Measurements from ENCODE around the gene PDE3B. TPM values are rescaled to one million over a fixed set of nuclear protein-coding genes. Genes with fewer than 3 reads are reported as not detected.

The PDE3B gene
- total and polyA plus RNA-seq, 2 of the 8 experiments (the other 6 are each of a cell fraction or from before 2014, with no cell fraction given): 2.7 to 10.9 TPM

DNA sequence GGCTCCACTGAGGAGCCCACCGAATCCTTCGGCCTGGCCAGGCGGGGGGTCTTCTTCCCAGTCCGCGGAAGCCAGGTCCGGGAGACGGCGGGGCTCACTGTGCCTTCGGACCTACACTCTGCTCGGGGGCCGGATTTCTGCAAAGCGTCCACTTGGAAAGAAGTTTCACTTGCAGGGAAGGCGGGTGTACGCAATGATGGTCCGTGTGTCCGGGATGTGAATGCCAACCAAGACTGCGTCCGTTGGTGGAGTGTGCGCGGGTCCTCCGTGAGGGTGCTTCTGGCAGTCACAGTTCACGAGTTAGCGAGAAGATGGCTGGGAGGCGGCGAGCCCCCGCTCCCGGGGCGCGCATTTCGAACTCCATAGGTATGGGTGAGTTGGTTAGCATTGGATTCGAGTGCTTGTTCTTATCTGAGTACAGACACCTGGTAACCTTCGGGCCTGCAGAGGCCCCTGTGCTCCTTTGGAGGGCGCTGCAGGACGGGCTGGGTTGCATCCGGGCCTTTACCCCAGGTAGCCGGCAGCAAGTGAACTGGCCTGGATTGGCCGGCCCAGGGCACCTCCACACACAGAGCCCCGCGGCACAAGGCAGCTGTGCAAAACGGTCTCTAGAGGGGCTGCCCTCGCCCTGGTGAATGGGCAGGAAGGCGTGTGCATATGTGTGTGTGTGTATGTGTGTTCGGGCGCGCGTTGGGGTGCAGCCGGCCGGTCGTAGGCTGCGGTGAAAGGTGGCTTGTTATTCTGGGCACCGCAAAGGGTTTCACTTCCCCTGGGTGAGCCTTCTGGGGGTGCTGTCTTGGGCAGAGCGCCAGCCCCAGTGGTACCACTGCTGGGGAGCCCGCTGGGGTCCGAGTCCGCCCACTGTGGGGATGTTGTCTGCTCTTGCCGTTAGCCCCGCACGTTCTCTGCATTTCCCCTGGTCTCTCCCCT is 261.8 kb downstream of the PDE3B start (continued):
- TF ChIP-seq SIN3A (conservative IDR thresholded peaks at IDR 0.05 in 1 of 2, IDR thresholded peaks at IDR 0.05 in 1 of 2; ENCODE audit: low read depth in 1 of 2, low read length in 2 of 2) (peak; percentile 48 to 75; a peak in 1 of 4 replicates), EP300 (IDR thresholded peaks at IDR 0.05; ENCODE audit: borderline replicate concordance in 1 of 2, low read depth in 2 of 2, low read length in 2 of 2) (0 out of 3 replicates have a peak, but pooled peaks of 1 of the 2 experiments have one; percentile 15), POLR2A (IDR thresholded peaks at IDR 0.05; ENCODE audit: control extremely low read depth in 1 of 2, low read depth in 2 of 2, low read length in 2 of 2) (peak in 1 of 2 experiments; percentile 44; a peak in 1 of 3 replicates), BRCA1 (IDR thresholded peaks at IDR 0.05; ENCODE audit: low read depth, low read length) (no peak), KDM4A (IDR thresholded peaks at IDR 0.05; ENCODE audit: low read depth, low read length, severe bottlenecking) (peak; percentile 76), SP4 (IDR thresholded peaks at IDR 0.05; ENCODE audit: low read length) (peak; percentile 18; the same call in 1 of the 2 replicates), YY1 (IDR thresholded peaks at IDR 0.05; ENCODE audit: low read depth, low read length) (peak; percentile 66; the same call in 1 of the 2 replicates), PHF8 (conservative IDR thresholded peaks at IDR 0.05; ENCODE audit: low read depth, low read length) (peak; percentile 30), KDM5A (IDR thresholded peaks at IDR 0.05; ENCODE audit: low read length) (no peak), CREB1 (IDR thresholded peaks at IDR 0.05) (peak; percentile 35; the same call in 1 of the 2 replicates), JUND (IDR thresholded peaks at IDR 0.05; ENCODE audit: low read length) (peak; percentile 19; the same call in 1 of the 2 replicates), CEBPB (IDR thresholded peaks at IDR 0.05; ENCODE audit: low read depth, low read length) (no peak), HDAC2 (IDR thresholded peaks at IDR 0.05; ENCODE audit: borderline replicate concordance in 1 of 2, low read depth in 2 of 2, low read length in 2 of 2) (peak in 1 of 2 experiments; percentile 81; a peak in 2 of 4 replicates)
- TF ChIP-seq, protein P1, sequence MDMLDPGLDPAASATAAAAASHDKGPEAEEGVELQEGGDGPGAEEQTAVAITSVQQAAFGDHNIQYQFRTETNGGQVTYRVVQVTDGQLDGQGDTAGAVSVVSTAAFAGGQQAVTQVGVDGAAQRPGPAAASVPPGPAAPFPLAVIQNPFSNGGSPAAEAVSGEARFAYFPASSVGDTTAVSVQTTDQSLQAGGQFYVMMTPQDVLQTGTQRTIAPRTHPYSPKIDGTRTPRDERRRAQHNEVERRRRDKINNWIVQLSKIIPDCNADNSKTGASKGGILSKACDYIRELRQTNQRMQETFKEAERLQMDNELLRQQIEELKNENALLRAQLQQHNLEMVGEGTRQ (IDR thresholded peaks at IDR 0.05; ENCODE audit: low read length): no peak
- TF ChIP-seq, protein P2, sequence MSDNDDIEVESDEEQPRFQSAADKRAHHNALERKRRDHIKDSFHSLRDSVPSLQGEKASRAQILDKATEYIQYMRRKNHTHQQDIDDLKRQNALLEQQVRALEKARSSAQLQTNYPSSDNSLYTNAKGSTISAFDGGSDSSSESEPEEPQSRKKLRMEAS (IDR thresholded peaks at IDR 0.05): 0 out of 2 replicates have a peak, but pooled peaks have one; percentile 65
- TF ChIP-seq, protein P3, sequence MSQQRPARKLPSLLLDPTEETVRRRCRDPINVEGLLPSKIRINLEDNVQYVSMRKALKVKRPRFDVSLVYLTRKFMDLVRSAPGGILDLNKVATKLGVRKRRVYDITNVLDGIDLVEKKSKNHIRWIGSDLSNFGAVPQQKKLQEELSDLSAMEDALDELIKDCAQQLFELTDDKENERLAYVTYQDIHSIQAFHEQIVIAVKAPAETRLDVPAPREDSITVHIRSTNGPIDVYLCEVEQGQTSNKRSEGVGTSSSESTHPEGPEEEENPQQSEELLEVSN (IDR thresholded peaks at IDR 0.05): peak; percentile 6; the same call in 1 of the 2 replicates
- TF ChIP-seq, protein P4, sequence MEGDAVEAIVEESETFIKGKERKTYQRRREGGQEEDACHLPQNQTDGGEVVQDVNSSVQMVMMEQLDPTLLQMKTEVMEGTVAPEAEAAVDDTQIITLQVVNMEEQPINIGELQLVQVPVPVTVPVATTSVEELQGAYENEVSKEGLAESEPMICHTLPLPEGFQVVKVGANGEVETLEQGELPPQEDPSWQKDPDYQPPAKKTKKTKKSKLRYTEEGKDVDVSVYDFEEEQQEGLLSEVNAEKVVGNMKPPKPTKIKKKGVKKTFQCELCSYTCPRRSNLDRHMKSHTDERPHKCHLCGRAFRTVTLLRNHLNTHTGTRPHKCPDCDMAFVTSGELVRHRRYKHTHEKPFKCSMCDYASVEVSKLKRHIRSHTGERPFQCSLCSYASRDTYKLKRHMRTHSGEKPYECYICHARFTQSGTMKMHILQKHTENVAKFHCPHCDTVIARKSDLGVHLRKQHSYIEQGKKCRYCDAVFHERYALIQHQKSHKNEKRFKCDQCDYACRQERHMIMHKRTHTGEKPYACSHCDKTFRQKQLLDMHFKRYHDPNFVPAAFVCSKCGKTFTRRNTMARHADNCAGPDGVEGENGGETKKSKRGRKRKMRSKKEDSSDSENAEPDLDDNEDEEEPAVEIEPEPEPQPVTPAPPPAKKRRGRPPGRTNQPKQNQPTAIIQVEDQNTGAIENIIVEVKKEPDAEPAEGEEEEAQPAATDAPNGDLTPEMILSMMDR (IDR thresholded peaks at IDR 0.05; ENCODE audit: control extremely low read depth in 1 of 3, insufficient read depth in 1 of 3, low read depth in 1 of 3, low read length in 3 of 3): peak; percentile 81 to 91 (median 88)

Data from H1 (cell line).